ENCODE data around the gene SHMT1.

SHMT1 gene

GRCh38 chr17:18280766-18281371 is 82.5 kb downstream of the SHMT1 start:
- no peak for DNase-seq

GRCh38 chr17:18280249-18280648 is 83.1 kb downstream of the SHMT1 start:
- DNase-seq: no peak

- no peak for DNase-seq
These were observed 84.5 kb downstream of the SHMT1 start for GRCh38 chr17:18278867-18279266.
